ENCODE data around the gene CERT1.
A peak's percentile ranks its signal among the peaks of the same experiment; 100 is the strongest.
"Not testable (repeated sequence)": the region's sequence is repeated elsewhere in the genome, so short reads cannot be mapped to it uniquely, and the experiment has no call there.

CERT1 gene, protein sequence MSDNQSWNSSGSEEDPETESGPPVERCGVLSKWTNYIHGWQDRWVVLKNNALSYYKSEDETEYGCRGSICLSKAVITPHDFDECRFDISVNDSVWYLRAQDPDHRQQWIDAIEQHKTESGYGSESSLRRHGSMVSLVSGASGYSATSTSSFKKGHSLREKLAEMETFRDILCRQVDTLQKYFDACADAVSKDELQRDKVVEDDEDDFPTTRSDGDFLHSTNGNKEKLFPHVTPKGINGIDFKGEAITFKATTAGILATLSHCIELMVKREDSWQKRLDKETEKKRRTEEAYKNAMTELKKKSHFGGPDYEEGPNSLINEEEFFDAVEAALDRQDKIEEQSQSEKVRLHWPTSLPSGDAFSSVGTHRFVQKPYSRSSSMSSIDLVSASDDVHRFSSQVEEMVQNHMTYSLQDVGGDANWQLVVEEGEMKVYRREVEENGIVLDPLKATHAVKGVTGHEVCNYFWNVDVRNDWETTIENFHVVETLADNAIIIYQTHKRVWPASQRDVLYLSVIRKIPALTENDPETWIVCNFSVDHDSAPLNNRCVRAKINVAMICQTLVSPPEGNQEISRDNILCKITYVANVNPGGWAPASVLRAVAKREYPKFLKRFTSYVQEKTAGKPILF

DNA sequence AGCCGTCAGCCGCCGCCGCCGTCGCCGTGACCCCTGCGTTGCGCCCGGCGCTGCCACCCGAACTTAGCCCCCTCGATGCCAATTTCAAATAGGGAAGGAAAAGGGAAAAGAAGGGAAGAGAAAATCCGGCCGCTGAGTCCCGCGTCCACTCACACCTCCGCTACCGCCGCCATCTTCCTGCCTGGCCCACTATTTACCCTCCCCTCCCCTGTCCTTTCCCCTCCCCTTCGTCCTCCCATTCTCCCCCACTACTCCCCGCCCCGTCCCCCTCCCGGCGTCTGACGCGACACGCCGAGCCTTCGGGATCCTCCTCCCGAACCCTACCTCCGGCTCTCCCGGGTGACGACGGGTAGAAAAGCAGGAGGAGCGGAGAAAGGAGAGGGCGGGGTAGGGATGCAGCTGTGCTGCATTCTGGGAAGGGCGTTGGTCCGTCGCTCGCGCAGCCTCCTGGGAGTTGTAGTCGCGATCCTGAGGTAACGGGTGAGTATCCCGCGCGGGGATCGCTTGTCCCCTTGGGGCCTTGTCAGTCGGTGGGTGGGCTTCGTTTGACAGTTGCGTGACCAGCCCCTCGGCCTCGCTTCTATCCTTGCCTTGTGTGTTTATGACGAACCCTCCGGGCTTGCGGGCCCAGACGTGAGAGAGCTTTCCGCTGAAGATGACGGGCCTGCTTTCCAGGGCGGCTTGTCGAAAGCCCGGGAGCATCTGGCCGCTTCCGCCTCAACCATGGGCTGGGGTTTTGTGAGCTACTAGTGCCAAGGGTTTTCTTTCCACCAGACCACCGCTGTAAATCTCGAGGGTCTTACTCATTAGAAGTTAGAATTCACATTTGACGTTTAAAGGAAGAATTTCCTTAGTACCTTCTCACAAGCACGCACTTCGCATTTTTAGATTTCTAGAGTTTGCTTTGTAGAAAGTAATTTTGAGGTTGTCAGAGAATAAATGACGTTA is at the start of gene CERT1, which contains the start of gene POLK:
Gene CERT1, minus strand, starts transcription at position 195 of the 948 bp plus-strand sequence. CDS start 422 bp downstream, outside the sequence.
Gene POLK, plus strand, starts transcription at position 457 of the 948 bp plus-strand sequence.
- peak; percentile 77 to 82 for DNase-seq (ENCODE audit: low read depth in 2 of 2)

DNA sequence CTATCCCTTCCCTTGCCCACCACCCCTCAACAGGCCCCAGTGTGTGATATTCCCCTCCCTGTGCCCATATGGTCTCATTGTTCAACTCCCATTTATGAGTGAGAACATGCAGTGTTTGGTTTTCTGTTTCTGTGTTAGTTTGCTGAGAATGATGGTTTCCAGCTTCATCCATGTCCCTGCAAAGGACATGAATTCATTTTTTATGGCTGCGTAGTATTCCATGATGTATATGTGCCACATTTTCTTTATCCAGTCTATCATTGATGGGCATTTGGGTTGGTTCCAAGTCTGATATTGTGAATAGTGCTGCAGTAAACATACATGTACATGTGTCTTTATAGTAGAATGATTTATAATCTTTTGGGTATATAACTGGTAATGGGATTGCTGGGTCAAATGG is 49.2 kb upstream of the CERT1 start:
- not testable (repeated sequence) for DNase-seq (ENCODE audit: low read depth in 2 of 2)

GRCh38 chr5:75558981-75559632 is 47.7 kb upstream of the CERT1 start:
- DNase-seq (ENCODE audit: low read depth in 2 of 2): no peak

- DNase-seq (ENCODE audit: low read depth in 2 of 2): no peak
These were observed 46.8 kb upstream of the CERT1 start for GRCh38 chr5:75558221-75558620.

- DNase-seq (ENCODE audit: low read depth in 2 of 2): no peak
These were observed 41.9 kb upstream of the CERT1 start for GRCh38 chr5:75553358-75553757.

DNA sequence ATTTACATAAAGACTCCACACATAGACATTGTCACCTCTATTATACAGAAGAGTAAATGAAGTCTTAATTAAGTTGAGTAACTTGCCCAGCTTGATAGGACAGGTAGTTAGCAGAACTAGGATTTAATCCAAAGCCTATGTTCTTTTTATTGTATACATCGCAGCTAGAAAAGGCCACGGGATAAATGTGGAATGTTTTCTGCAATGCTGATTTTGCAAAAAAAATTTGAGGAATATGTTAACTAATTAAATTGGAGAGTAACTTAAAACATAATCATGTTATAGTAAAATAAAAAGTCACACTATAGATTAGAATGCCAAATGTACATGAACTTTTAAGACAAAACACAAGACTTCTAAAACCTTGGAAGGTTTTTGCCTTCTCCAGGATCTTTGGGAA is 41.3 kb upstream of the CERT1 start:
- no peak for DNase-seq (ENCODE audit: low read depth in 2 of 2)

DNA sequence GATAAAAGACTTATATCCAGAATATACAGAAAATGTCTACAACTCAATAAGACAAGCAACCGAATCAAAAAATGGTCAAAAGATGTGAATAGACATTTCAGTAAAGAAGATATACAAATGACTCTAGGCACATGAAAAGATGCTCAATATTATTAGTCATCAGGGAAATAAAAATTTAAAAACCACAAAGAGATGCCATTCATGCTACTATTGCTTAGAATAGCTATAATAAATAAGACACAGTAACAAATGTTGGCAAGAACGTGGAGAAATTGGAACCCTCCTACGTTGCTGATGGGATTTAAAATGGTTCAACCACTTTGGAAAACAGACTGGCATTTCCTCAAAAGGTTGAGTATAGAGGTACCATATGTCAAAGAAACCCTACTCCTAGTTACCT is 40.0 kb upstream of the CERT1 start:
- no peak for DNase-seq (ENCODE audit: low read depth in 2 of 2)

GRCh38 chr5:75550597-75550996 is 39.2 kb upstream of the CERT1 start:
- no peak for DNase-seq (ENCODE audit: low read depth in 2 of 2)

- DNase-seq (ENCODE audit: low read depth in 2 of 2): no peak
These were observed 36.4 kb upstream of the CERT1 start for GRCh38 chr5:75547812-75548211.

DNA sequence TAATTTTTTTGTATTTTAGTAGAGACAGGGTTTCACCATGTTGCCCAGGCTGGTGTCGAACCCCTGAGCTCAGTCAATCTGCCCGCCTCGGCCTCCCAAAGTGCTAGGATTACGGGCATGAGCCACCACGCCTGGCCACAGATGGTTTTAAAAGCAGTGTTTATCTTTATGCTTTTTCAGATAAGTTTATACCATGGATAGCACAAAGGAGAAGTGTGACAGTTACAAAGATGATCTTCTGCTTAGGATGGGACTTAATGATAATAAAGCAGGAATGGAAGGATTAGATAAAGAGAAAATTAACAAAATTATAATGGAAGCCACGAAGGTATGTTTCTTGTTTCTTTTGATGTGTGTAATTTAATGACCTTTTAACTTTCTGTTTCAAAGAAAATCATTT is 35.4 kb upstream of the CERT1 start:
- DNase-seq (ENCODE audit: low read depth in 2 of 2): no peak

DNA sequence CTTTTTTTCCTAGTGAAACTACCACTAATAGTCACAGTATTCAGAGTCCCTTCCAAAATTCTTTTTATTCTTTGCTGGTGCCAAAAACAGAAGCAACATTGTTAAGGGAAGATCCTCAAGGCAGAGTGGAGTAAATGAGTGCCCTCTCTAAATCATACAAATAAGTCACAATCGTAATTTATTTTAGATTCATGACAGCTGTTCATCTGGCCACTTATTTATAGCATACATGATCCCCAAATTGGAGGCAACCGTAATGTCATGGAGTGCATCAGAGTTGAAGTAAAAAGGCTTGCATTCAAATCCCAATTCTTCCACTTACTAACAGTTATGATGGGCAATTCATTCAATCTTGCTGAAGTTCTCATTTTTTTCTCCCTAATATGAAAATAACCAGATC is 33.7 kb upstream of the CERT1 start:
- DNase-seq (ENCODE audit: low read depth in 2 of 2): no peak

GRCh38 chr5:75538211-75538610 is 26.8 kb upstream of the CERT1 start:
- DNase-seq (ENCODE audit: low read depth in 2 of 2): no peak

GRCh38 chr5:75536694-75537360 is 25.4 kb upstream of the CERT1 start:
- no peak for DNase-seq (ENCODE audit: low read depth in 2 of 2)

DNA sequence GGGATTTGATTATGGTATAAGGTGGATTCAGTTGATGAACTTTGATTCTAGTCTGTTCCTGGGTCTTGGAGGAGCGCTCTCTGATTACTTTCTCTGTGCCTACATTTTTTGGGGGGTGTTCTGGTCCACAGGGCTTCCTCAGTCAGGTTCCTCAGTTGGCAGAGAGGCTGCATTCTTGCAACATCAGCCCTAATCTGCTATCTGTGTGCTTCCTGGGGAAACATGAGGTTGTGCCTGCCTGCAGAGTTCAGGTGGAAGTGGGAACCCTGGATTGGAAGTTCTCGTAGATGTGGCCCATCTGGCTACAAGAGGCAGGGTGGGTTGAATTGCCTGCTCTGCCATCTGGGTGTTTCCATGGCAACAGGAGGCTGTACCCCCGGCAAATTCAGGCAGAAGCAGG is 24.7 kb upstream of the CERT1 start:
- no peak for DNase-seq (ENCODE audit: low read depth in 2 of 2)

DNA sequence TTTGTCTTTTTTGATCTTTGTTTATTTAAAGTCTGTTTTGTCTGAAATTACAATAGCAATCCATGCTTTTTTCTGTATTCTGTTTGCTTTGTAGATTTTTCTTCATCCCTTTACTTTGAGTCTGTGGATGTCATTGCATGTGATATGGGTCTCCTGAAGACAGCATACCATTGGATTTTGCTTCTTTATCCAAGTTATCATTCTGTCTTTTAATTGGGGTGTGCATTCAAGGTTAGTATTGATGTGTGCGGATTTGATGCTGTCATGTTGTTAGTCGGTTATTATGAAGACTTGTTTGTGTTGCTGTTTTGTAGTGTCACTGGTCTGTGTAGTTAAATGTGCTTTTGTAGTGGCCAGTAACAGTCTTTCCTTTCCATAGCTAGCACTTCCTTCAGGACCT is 23.3 kb upstream of the CERT1 start:
- no peak for DNase-seq (ENCODE audit: low read depth in 2 of 2)

- not testable (repeated sequence) for DNase-seq (ENCODE audit: low read depth in 2 of 2)
These were observed 22.3 kb upstream of the CERT1 start for GRCh38 chr5:75533716-75534115.

DNA sequence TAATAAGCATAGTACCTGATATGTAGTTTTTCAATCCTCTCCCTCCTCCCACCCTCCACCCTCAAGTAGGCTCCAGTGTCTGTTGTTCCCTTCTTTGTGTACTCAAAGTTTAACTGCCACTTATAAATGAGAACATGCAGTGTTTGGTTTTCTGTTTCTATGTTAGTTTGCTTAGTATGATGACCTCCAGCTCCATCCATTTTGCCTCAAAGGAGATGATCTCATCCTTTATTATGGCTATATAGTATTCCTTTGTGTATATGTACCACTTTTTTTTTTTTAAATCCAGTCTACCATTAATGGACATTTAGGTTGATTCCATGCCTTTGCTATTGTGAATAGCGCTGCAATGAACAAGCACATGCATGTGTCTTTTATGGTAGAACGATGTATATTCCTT is 20.8 kb upstream of the CERT1 start:
- DNase-seq (ENCODE audit: low read depth in 2 of 2): no peak

DNA sequence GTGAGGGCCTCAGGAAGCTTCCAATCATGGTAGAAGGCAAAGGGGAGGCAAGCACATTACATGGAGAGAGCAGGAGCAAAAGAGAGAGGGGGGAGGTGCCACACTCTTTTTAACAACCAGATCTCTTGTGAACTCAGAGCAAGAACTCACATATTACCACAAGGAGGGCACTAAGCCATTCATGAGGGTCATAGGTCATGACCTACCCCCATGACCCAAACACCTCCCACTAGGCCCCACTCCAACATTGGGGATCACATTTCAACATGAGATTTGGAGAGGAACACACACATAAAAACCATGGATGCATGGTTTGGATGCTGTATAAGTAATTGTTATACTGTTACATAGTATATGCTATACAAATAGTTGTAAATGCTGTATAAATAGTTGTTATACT is 17.8 kb upstream of the CERT1 start:
- DNase-seq (ENCODE audit: low read depth in 2 of 2): no peak

GRCh38 chr5:75526070-75526469 is 14.6 kb upstream of the CERT1 start:
- DNase-seq (ENCODE audit: low read depth in 2 of 2): no peak

GRCh38 chr5:75525344-75525743 is 13.9 kb upstream of the CERT1 start:
- DNase-seq (ENCODE audit: low read depth in 2 of 2): no peak

GRCh38 chr5:75524591-75524990 is 13.2 kb upstream of the CERT1 start:
- DNase-seq (ENCODE audit: low read depth in 2 of 2): no peak

All from stimulated activated CD8-positive, alpha-beta memory T cell treated with anti-CD3 and anti-CD28 coated beads, Interleukin-7, amount 100 ng/mL, for 1 hour (primary cell).